HG02798 (cell line): Measurements from ENCODE around the gene RCAN2.
A peak's percentile ranks its signal among the peaks of the same experiment; 100 is the strongest.

Experiments
- ATAC-seq: cut with Tn5 transposase; IDR thresholded peaks from one replicate; pipeline ENCODE4 v1.9.1; 2021; ENCODE audit warnings: mild to moderate bottlenecking; ENCODE audit not compliant: unreplicated experiment, poor library complexity

RCAN2 gene

GRCh38 chr6:46233129-46233528, 258.1 kb downstream of the RCAN2 start:
- no peak for ATAC-seq

GRCh38 chr6:46222286-46222685, 269.0 kb downstream of the RCAN2 start:
- ATAC-seq: no peak

- peak; percentile 71 for ATAC-seq
Measured at GRCh38 chr6:46221222-46221793, 269.9 kb downstream of the RCAN2 start.

- ATAC-seq: peak; percentile 75
Measured at GRCh38 chr6:46220352-46221221, 270.7 kb downstream of the RCAN2 start.

- ATAC-seq: no peak
Measured at GRCh38 chr6:46219661-46220060, 271.6 kb downstream of the RCAN2 start.

- no peak for ATAC-seq
Measured at GRCh38 chr6:46218457-46218856, 272.8 kb downstream of the RCAN2 start.

GRCh38 chr6:46217671-46218131, 273.5 kb downstream of the RCAN2 start:
- ATAC-seq: peak; percentile 41

GRCh38 chr6:46216879-46217278, 274.4 kb downstream of the RCAN2 start:
- ATAC-seq: no peak

- no peak for ATAC-seq
Measured at GRCh38 chr6:46215777-46216176, 275.5 kb downstream of the RCAN2 start.

- no peak for ATAC-seq
Measured at GRCh38 chr6:46215213-46215612, 276.0 kb downstream of the RCAN2 start.

GRCh38 chr6:46211917-46212316, 279.3 kb downstream of the RCAN2 start:
- no peak for ATAC-seq

GRCh38 chr6:46210294-46210693, 281.0 kb downstream of the RCAN2 start:
- no peak for ATAC-seq

GRCh38 chr6:46208303-46208702, 282.9 kb downstream of the RCAN2 start:
- ATAC-seq: no peak

- ATAC-seq: no peak
Measured at GRCh38 chr6:46207174-46207573, 284.1 kb downstream of the RCAN2 start.

GRCh38 chr6:46204880-46205650, 286.2 kb downstream of the RCAN2 start:
- ATAC-seq: no peak

GRCh38 chr6:46203391-46204177, 287.7 kb downstream of the RCAN2 start:
- ATAC-seq: no peak

- no peak for ATAC-seq
Measured at GRCh38 chr6:46201702-46202101, 289.5 kb downstream of the RCAN2 start.

GRCh38 chr6:46199387-46199786, 291.9 kb downstream of the RCAN2 start:
- no peak for ATAC-seq

- no peak for ATAC-seq
Measured at GRCh38 chr6:46191961-46192360, 299.3 kb downstream of the RCAN2 start.

- no peak for ATAC-seq
Measured at GRCh38 chr6:46190889-46191288, 300.4 kb downstream of the RCAN2 start.
